ENCODE measurements around the gene TBX1. TPM values are rescaled to one million over a fixed set of nuclear protein-coding genes. Genes with fewer than 3 reads are reported as not detected.

The TBX1 gene
- total and polyA plus RNA-seq, 2 of the 13 experiments (the other 11 are each of a cell fraction or from before 2014, with no cell fraction given) = not detected

DNA sequence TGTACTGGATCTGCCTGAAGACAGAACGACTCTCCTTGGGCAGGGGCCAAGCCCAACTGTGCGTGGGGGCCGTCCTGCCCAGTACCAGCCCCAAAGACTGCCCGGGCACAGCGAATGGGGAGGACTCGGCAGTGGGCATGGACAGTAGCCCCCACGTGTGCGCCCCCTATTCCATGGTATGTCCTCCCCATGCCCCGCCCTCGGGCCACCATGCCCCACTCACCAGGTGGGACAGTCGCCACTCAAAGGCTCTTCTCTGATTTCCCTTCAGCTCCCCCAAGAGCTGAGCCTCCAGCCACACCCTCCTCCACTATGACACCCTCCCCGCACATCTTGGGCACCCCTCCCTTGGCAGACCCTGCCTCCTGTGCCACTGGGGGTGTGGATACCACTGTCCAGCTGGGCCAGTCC is 50.6 kb downstream of the TBX1 start:
- no peak overlapping the region for H3K27ac ChIP-seq (ENCODE audit: extremely low read length, insufficient read depth, low read length)
- no peaks in the 10 kb centered on the region for H3K36me3 ChIP-seq (replicated peaks in 1 of 2; ENCODE audit: control insufficient read depth in 1 of 2, insufficient read depth in 2 of 2, low read length in 2 of 2)
- in situ Hi-C loops (cut with HindIII; ENCODE audit: extremely low pct_ligation_motif_present, low pct_unique_long_range_greater_than_20kb) (no loop called here), intact Hi-C loops (cut with micrococcal nuclease; ENCODE audit: unreplicated experiment) (no loop called here)
- no peaks in the 10 kb centered on the region for H3K9me3 ChIP-seq (ENCODE audit: low read length)
- no TSS peak for BruUV-seq (replicated peaks)
- H2AFZ ChIP-seq (ENCODE audit: low read length) = no peak overlapping the region
- FAIRE-seq (no peak), DNase-seq (ENCODE audit: low spot score) (no peak), ATAC-seq (no peak)
- CTCF ChIA-PET (ENCODE audit: low intra/inter-chr PET ratio, low total read pairs) = no interaction called here
- no peaks in the 10 kb centered on the region for H3K4me1 ChIP-seq (ENCODE audit: insufficient read depth, low read length)
- H3K79me2 ChIP-seq (ENCODE audit: insufficient read depth, low read length) = no peaks in the 10 kb centered on the region
- no peaks in the 10 kb centered on the region for H3K27me3 ChIP-seq (ENCODE audit: control insufficient read depth in 1 of 2, insufficient read depth in 2 of 2, low read length in 2 of 2)
- H3K9ac ChIP-seq (ENCODE audit: insufficient read depth, low read depth, low read length) = no peak overlapping the region
- WGBS (ENCODE audit: low lambda C conversion rate) = 98% methylated on average over 8 of the region's 12 CpGs
- no peak overlapping the region for H3K4me2 ChIP-seq (ENCODE audit: low read depth, low read length)
- POLR2A ChIA-PET = no interaction called here
- H3K4me3 ChIP-seq (replicated peaks in 1 of 3; ENCODE audit: insufficient read depth in 1 of 3, low read depth in 2 of 3, low read length in 3 of 3) = no peak overlapping the region
- H4K20me1 ChIP-seq (ENCODE audit: insufficient read depth, low read length) = no peaks in the 10 kb centered on the region
- TF ChIP-seq SOX6 (IDR thresholded peaks at IDR 0.05) = no peak
- TF ChIP-seq SOX6 (CRISPR knock-in tag; IDR thresholded peaks at IDR 0.05) = no peak
- TF ChIP-seq KLF13 (CRISPR knock-in tag; IDR thresholded peaks at IDR 0.05) = no peak
- TF ChIP-seq, protein P1, sequence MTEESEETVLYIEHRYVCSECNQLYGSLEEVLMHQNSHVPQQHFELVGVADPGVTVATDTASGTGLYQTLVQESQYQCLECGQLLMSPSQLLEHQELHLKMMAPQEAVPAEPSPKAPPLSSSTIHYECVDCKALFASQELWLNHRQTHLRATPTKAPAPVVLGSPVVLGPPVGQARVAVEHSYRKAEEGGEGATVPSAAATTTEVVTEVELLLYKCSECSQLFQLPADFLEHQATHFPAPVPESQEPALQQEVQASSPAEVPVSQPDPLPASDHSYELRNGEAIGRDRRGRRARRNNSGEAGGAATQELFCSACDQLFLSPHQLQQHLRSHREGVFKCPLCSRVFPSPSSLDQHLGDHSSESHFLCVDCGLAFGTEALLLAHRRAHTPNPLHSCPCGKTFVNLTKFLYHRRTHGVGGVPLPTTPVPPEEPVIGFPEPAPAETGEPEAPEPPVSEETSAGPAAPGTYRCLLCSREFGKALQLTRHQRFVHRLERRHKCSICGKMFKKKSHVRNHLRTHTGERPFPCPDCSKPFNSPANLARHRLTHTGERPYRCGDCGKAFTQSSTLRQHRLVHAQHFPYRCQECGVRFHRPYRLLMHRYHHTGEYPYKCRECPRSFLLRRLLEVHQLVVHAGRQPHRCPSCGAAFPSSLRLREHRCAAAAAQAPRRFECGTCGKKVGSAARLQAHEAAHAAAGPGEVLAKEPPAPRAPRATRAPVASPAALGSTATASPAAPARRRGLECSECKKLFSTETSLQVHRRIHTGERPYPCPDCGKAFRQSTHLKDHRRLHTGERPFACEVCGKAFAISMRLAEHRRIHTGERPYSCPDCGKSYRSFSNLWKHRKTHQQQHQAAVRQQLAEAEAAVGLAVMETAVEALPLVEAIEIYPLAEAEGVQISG (CRISPR knock-in tag; IDR thresholded peaks at IDR 0.05) = no peak
- TF ChIP-seq, protein P2, sequence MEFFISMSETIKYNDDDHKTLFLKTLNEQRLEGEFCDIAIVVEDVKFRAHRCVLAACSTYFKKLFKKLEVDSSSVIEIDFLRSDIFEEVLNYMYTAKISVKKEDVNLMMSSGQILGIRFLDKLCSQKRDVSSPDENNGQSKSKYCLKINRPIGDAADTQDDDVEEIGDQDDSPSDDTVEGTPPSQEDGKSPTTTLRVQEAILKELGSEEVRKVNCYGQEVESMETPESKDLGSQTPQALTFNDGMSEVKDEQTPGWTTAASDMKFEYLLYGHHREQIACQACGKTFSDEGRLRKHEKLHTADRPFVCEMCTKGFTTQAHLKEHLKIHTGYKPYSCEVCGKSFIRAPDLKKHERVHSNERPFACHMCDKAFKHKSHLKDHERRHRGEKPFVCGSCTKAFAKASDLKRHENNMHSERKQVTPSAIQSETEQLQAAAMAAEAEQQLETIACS (CRISPR knock-in tag; IDR thresholded peaks at IDR 0.05) = no peak
- TF ChIP-seq, protein P3, sequence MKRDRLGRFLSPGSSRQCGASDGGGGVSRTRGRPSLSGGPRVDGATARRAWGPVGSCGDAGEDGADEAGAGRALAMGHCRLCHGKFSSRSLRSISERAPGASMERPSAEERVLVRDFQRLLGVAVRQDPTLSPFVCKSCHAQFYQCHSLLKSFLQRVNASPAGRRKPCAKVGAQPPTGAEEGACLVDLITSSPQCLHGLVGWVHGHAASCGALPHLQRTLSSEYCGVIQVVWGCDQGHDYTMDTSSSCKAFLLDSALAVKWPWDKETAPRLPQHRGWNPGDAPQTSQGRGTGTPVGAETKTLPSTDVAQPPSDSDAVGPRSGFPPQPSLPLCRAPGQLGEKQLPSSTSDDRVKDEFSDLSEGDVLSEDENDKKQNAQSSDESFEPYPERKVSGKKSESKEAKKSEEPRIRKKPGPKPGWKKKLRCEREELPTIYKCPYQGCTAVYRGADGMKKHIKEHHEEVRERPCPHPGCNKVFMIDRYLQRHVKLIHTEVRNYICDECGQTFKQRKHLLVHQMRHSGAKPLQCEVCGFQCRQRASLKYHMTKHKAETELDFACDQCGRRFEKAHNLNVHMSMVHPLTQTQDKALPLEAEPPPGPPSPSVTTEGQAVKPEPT (CRISPR knock-in tag; IDR thresholded peaks at IDR 0.05; ENCODE audit: low read depth) = no peak
- no peak for TF ChIP-seq SMARCE1 (IDR thresholded peaks at IDR 0.05; ENCODE audit: borderline replicate concordance)
- TF ChIP-seq ZNF331 (CRISPR knock-in tag; IDR thresholded peaks at IDR 0.05) = no peak
- no peak for TF ChIP-seq KAT8 (CRISPR knock-in tag; IDR thresholded peaks at IDR 0.05)
- TF ChIP-seq ZNF431 (CRISPR knock-in tag; IDR thresholded peaks at IDR 0.05; ENCODE audit: borderline replicate concordance, low read depth) = no peak
- no peak for TF ChIP-seq SP4 (CRISPR knock-in tag; IDR thresholded peaks at IDR 0.05)
- TF ChIP-seq, protein P4, sequence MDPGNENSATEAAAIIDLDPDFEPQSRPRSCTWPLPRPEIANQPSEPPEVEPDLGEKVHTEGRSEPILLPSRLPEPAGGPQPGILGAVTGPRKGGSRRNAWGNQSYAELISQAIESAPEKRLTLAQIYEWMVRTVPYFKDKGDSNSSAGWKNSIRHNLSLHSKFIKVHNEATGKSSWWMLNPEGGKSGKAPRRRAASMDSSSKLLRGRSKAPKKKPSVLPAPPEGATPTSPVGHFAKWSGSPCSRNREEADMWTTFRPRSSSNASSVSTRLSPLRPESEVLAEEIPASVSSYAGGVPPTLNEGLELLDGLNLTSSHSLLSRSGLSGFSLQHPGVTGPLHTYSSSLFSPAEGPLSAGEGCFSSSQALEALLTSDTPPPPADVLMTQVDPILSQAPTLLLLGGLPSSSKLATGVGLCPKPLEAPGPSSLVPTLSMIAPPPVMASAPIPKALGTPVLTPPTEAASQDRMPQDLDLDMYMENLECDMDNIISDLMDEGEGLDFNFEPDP (CRISPR knock-in tag; conservative IDR thresholded peaks at IDR 0.05) = no peak
- TF ChIP-seq ZNF24 (IDR thresholded peaks at IDR 0.05) = no peak
- TF ChIP-seq, protein P5, sequence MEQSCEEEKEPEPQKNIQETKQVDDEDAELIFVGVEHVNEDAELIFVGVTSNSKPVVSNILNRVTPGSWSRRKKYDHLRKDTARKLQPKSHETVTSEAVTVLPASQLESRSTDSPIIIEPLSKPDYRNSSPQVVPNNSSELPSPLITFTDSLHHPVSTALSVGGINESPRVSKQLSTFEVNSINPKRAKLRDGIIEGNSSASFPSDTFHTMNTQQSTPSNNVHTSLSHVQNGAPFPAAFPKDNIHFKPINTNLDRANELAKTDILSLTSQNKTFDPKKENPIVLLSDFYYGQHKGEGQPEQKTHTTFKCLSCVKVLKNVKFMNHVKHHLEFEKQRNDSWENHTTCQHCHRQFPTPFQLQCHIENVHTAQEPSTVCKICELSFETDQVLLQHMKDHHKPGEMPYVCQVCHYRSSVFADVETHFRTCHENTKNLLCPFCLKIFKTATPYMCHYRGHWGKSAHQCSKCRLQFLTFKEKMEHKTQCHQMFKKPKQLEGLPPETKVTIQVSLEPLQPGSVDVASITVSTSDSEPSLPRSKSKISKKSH (CRISPR knock-in tag; IDR thresholded peaks at IDR 0.05; ENCODE audit: borderline replicate concordance) = no peak
- no peak for TF ChIP-seq MXI1 (IDR thresholded peaks at IDR 0.05; ENCODE audit: borderline replicate concordance, low read depth, low read length)
